HEK293 (cell line): ENCODE measurements around the gene FGB.
A peak's percentile ranks its signal among the peaks of the same experiment; 100 is the strongest.

Source experiments
- CTCF ChIA-PET: fragments of 350-600 bp; formaldehyde crosslinking; extraction: SDS; loops from one replicate; lab custom pipeline; 2021; ENCODE audit warnings: antibody characterized with exemption; lab: Yijun Ruan, JAX
- POLR2A ChIA-PET: fragments of 300-600 bp; formaldehyde crosslinking; extraction: SDS; loops from one replicate; lab custom pipeline; 2020; ENCODE audit warnings: antibody characterized with exemption, inconsistent platforms; lab: Yijun Ruan, JAX
- H3K27ac ChIP-seq: fragments of 200-500 bp; sonication (Bioruptor generic); 2 replicates; pipeline ENCODE4 v1.5.1; 2014; ENCODE audit warnings: low read depth, low read length, control low read depth, inconsistent platforms; ENCODE audit errors: extremely low read depth
- H3K36me3 ChIP-seq, 2 experiments: fragments of 200-500 bp in 1 of 2; sonication (Bioruptor generic) in 1 of 2; 1 replicate in 1 of 2; 2 replicates in 1 of 2; pipeline ENCODE4 v1.5.1; 2014 to 2017; ENCODE audit warnings: inconsistent platforms in 2 of 2, low read length in 2 of 2; ENCODE audit not compliant: control insufficient read depth in 2 of 2, insufficient read depth in 1 of 2
- H3K4me1 ChIP-seq: fragments of 200-500 bp; sonication (Bioruptor generic); 2 replicates; pipeline ENCODE4 v1.5.1; 2014; ENCODE audit warnings: mild to moderate bottlenecking, low read length, inconsistent platforms; ENCODE audit not compliant: control insufficient read depth, insufficient read depth
- H3K4me3 ChIP-seq: 2 replicates; pipeline ENCODE4 v1.5.1; 2011; ENCODE audit warnings: low read depth, mild to moderate bottlenecking, control low read depth, low read length, moderate library complexity
- H3K9me3 ChIP-seq: fragments of 200-500 bp; sonication (Bioruptor generic); 2 replicates; pipeline ENCODE4 v1.5.1; 2014; ENCODE audit warnings: low read depth, low read length, inconsistent platforms; ENCODE audit not compliant: control insufficient read depth, insufficient read depth
- MZF1 ChIP-seq: fragments of 450-650 bp; formaldehyde crosslinking; IDR thresholded peaks from 2 replicates; pipeline ENCODE4 v1.5.1; 2017; ENCODE audit warnings: missing biosample characterization, missing genetic modification characterization, borderline replicate concordance
- RBAK ChIP-seq: fragments of 450-650 bp; formaldehyde crosslinking; IDR thresholded peaks from 2 replicates; pipeline ENCODE4 v1.5.1; 2016; ENCODE audit warnings: missing biosample characterization, missing genetic modification characterization
- ZNF10 ChIP-seq: fragments of 450-650 bp; formaldehyde crosslinking; IDR thresholded peaks from 2 replicates; pipeline ENCODE4 v1.5.1; 2017; ENCODE audit warnings: missing biosample characterization, missing genetic modification characterization
- ZNF341 ChIP-seq: fragments of 450-650 bp; formaldehyde crosslinking; IDR thresholded peaks from 2 replicates; pipeline ENCODE4; 2016; ENCODE audit warnings: low read depth, missing biosample characterization, missing genetic modification characterization
- ZNF560 ChIP-seq: fragments of 450-650 bp; formaldehyde crosslinking; IDR thresholded peaks from 2 replicates; pipeline ENCODE4 v1.5.1; 2017; ENCODE audit warnings: missing biosample characterization, missing genetic modification characterization, borderline replicate concordance
- ZNF621 ChIP-seq: fragments of 450-650 bp; formaldehyde crosslinking; IDR thresholded peaks from 2 replicates; pipeline ENCODE4 v1.5.1; 2017; ENCODE audit warnings: missing biosample characterization, missing genetic modification characterization
- ZNF654 ChIP-seq: fragments of 450-650 bp; formaldehyde crosslinking; IDR thresholded peaks from 2 replicates; pipeline ENCODE4 v1.5.1; 2016; ENCODE audit warnings: low read depth, missing biosample characterization, missing genetic modification characterization
- ZSCAN16 ChIP-seq: fragments of 450-650 bp; formaldehyde crosslinking; IDR thresholded peaks from 2 replicates; pipeline ENCODE4 v1.5.1; 2016; ENCODE audit warnings: missing biosample characterization, missing genetic modification characterization
- TF ChIP-seq, protein P1 (sequence below): fragments of 450-650 bp; formaldehyde crosslinking; IDR thresholded peaks from 2 replicates; pipeline ENCODE4 v1.5.1; 2017; ENCODE audit warnings: missing biosample characterization, missing genetic modification characterization
- TF ChIP-seq, protein P2 (sequence below): fragments of 450-650 bp; formaldehyde crosslinking; IDR thresholded peaks from 2 replicates; pipeline ENCODE4 v1.5.1; 2016; ENCODE audit warnings: missing biosample characterization, missing genetic modification characterization
- TF ChIP-seq, protein P3 (sequence below): fragments of 450-650 bp; formaldehyde crosslinking; IDR thresholded peaks from 2 replicates; pipeline ENCODE4 v1.5.1; 2016; ENCODE audit warnings: missing biosample characterization, missing genetic modification characterization
- TF ChIP-seq, protein P4 (sequence below): fragments of 450-650 bp; formaldehyde crosslinking; conservative IDR thresholded peaks from 2 replicates; pipeline ENCODE4 v1.5.1; 2016; ENCODE audit warnings: low read depth, missing biosample characterization, missing genetic modification characterization
- TF ChIP-seq, protein P5 (sequence below): fragments of 450-650 bp; formaldehyde crosslinking; IDR thresholded peaks from 2 replicates; pipeline ENCODE4 v1.5.1; 2016; ENCODE audit warnings: missing biosample characterization, missing genetic modification characterization
- TF ChIP-seq, protein P6 (sequence below): fragments of 450-650 bp; formaldehyde crosslinking; IDR thresholded peaks from 2 replicates; pipeline ENCODE4 v1.5.1; 2017; ENCODE audit warnings: missing biosample characterization, missing genetic modification characterization

Gene FGB

DNA sequence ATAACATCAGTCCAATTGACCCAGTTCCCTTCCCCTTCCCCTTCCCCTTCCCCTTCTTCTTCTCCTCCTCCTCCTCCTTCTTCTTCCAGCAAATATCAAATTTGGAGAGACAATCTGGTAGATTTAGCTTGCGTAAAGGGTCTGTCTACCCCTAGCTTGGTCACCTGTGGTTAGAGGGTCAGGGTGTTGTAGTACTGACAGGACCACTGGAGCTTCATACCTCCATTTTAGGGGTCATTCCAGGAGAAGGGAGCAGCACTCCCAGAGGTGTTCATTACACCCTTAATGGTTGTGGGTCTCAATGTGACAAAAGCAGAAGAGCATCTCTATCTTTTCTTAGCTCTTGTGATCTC is 3.7 kb upstream of the FGB start (continued):
- TF ChIP-seq, protein P1, sequence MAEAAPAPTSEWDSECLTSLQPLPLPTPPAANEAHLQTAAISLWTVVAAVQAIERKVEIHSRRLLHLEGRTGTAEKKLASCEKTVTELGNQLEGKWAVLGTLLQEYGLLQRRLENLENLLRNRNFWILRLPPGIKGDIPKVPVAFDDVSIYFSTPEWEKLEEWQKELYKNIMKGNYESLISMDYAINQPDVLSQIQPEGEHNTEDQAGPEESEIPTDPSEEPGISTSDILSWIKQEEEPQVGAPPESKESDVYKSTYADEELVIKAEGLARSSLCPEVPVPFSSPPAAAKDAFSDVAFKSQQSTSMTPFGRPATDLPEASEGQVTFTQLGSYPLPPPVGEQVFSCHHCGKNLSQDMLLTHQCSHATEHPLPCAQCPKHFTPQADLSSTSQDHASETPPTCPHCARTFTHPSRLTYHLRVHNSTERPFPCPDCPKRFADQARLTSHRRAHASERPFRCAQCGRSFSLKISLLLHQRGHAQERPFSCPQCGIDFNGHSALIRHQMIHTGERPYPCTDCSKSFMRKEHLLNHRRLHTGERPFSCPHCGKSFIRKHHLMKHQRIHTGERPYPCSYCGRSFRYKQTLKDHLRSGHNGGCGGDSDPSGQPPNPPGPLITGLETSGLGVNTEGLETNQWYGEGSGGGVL (tag by site-specific recombination) = no peak
- TF ChIP-seq, protein P2, sequence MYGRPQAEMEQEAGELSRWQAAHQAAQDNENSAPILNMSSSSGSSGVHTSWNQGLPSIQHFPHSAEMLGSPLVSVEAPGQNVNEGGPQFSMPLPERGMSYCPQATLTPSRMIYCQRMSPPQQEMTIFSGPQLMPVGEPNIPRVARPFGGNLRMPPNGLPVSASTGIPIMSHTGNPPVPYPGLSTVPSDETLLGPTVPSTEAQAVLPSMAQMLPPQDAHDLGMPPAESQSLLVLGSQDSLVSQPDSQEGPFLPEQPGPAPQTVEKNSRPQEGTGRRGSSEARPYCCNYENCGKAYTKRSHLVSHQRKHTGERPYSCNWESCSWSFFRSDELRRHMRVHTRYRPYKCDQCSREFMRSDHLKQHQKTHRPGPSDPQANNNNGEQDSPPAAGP (tag by site-specific recombination) = no peak
- TF ChIP-seq, all 188 proteins: peak for 0

DNA sequence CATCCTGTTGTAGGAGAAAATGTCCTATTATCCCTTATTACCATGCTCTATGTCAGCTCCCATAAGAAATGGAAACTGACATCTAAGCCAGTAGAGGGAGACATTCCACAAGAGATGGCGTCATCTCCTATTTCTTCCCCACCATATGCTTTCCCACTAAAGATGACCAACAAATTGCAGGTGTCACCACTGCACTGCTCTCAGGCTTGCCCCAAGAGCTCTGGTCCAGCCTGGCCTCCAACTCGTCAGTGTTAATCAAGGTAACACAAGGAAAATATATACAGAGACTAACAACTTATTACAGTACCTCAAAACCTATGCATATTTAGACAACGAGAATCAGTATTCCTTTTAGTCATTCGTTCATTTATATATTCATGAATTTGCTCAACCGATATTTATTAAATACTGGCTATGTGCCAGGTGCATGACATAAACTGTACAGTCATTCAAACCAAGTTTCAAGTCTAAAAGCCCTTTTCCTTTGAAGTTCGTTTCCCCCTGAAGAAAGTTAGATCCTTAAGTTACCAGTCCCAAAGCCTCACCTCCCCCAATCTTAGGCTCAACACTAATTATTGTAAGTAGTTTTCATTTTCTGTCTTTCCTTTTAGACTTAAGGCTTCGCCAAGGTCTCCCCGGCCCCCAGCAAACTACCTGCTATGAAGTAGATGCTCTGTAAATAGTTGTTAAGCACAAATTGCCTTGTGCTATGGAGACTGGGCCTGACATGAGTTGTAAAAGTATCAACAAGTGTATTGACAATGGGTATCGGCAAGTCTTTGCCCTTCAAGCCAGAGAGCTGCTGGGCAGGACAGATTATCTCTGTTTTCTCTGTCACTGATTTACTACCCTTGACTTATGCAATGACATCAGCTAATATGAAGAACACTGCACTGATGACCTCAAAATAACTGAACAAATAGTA is 3.1 kb upstream of the FGB start:
- POLR2A ChIA-PET = interaction anchor here (0.7 to 1.1 kb wide), 2 partner anchors 10 to 59 kb away, joined by 3 to 4 read pairs; partner anchors contain the start of gene PLRG1

DNA sequence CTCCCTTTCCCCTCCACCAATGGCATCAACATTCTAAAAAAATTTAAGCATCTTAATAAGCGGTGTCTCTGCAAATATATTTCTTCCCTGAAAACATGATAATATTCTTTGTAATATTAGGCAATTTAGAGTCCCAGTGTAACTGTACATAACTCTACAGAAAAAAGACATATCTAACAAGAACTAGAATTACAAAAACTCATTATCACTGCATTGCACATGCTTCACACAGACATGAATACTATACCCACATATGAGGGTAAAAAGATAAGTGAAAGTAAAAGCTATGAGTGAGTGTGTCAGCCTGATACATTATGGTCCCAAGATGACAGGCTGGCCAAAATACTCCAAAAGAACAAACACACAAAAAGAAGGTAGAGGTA is 2.4 kb upstream of the FGB start:
- POLR2A ChIA-PET = no interaction called here
- CTCF ChIA-PET = interaction anchor here (2.4 to 15.4 kb wide), 2 partner anchors 35 to 56 kb away, joined by 7 to 429 read pairs; partner anchors contain the start of gene FGG
- no peak overlapping the region for H3K27ac ChIP-seq
- no peaks in the 10 kb centered on the region for H3K9me3 ChIP-seq
- H3K36me3 ChIP-seq = no peaks in the 10 kb centered on the region
- no peak overlapping the region for H3K4me3 ChIP-seq
- no peaks in the 10 kb centered on the region for H3K4me1 ChIP-seq
- TF ChIP-seq ZSCAN16 (tag by site-specific recombination) (no peak), ZNF621 (tag by site-specific recombination) (no peak), RBAK (tag by site-specific recombination) (no peak), ZNF560 (tag by site-specific recombination) (no peak), MZF1 (no peak), ZNF341 (tag by site-specific recombination) (no peak)
- TF ChIP-seq, protein P3, sequence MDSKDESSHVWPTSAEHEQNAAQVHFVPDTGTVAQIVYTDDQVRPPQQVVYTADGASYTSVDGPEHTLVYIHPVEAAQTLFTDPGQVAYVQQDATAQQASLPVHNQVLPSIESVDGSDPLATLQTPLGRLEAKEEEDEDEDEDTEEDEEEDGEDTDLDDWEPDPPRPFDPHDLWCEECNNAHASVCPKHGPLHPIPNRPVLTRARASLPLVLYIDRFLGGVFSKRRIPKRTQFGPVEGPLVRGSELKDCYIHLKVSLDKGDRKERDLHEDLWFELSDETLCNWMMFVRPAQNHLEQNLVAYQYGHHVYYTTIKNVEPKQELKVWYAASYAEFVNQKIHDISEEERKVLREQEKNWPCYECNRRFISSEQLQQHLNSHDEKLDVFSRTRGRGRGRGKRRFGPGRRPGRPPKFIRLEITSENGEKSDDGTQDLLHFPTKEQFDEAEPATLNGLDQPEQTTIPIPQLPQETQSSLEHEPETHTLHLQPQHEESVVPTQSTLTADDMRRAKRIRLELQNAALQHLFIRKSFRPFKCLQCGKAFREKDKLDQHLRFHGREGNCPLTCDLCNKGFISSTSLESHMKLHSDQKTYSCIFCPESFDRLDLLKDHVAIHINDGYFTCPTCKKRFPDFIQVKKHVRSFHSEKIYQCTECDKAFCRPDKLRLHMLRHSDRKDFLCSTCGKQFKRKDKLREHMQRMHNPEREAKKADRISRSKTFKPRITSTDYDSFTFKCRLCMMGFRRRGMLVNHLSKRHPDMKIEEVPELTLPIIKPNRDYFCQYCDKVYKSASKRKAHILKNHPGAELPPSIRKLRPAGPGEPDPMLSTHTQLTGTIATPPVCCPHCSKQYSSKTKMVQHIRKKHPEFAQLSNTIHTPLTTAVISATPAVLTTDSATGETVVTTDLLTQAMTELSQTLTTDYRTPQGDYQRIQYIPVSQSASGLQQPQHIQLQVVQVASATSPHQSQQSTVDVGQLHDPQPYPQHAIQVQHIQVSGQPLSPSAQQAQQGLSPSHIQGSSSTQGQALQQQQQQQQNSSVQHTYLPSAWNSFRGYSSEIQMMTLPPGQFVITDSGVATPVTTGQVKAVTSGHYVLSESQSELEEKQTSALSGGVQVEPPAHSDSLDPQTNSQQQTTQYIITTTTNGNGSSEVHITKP (tag by site-specific recombination) = no peak
- TF ChIP-seq, protein P4, sequence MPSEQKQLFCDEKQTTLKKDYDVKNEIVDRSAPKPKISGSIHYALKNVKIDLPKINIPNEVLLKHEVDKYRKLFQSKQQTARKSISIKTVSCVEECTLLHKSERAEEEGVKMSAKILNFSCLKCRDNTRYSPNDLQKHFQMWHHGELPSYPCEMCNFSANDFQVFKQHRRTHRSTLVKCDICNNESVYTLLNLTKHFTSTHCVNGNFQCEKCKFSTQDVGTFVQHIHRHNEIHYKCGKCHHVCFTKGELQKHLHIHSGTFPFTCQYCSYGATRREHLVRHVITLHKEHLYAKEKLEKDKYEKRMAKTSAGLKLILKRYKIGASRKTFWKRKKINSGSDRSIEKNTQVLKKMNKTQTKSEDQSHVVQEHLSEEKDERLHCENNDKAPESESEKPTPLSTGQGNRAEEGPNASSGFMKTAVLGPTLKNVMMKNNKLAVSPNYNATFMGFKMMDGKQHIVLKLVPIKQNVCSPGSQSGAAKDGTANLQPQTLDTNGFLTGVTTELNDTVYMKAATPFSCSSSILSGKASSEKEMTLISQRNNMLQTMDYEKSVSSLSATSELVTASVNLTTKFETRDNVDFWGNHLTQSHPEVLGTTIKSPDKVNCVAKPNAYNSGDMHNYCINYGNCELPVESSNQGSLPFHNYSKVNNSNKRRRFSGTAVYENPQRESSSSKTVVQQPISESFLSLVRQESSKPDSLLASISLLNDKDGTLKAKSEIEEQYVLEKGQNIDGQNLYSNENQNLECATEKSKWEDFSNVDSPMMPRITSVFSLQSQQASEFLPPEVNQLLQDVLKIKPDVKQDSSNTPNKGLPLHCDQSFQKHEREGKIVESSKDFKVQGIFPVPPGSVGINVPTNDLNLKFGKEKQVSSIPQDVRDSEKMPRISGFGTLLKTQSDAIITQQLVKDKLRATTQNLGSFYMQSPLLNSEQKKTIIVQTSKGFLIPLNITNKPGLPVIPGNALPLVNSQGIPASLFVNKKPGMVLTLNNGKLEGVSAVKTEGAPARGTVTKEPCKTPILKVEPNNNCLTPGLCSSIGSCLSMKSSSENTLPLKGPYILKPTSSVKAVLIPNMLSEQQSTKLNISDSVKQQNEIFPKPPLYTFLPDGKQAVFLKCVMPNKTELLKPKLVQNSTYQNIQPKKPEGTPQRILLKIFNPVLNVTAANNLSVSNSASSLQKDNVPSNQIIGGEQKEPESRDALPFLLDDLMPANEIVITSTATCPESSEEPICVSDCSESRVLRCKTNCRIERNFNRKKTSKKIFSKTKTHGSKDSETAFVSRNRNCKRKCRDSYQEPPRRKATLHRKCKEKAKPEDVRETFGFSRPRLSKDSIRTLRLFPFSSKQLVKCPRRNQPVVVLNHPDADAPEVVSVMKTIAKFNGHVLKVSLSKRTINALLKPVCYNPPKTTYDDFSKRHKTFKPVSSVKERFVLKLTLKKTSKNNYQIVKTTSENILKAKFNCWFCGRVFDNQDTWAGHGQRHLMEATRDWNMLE = no peak
- TF ChIP-seq, protein P5, sequence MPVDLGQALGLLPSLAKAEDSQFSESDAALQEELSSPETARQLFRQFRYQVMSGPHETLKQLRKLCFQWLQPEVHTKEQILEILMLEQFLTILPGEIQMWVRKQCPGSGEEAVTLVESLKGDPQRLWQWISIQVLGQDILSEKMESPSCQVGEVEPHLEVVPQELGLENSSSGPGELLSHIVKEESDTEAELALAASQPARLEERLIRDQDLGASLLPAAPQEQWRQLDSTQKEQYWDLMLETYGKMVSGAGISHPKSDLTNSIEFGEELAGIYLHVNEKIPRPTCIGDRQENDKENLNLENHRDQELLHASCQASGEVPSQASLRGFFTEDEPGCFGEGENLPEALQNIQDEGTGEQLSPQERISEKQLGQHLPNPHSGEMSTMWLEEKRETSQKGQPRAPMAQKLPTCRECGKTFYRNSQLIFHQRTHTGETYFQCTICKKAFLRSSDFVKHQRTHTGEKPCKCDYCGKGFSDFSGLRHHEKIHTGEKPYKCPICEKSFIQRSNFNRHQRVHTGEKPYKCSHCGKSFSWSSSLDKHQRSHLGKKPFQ (tag by site-specific recombination) = no peak

More for the DNA sequence above, 3.1 kb upstream of the FGB start:
- Histone ChIP-seq H3K4me3 (no peak overlapping the region), H3K27ac (no peak overlapping the region)
- CTCF ChIA-PET = interaction anchor here (0.6 to 15.4 kb wide), 15 partner anchors 9 to 927 kb away, joined by 3 to 429 read pairs (median 4); partner anchors contain the start of genes FGG and PLRG1
- TF ChIP-seq, protein P6, sequence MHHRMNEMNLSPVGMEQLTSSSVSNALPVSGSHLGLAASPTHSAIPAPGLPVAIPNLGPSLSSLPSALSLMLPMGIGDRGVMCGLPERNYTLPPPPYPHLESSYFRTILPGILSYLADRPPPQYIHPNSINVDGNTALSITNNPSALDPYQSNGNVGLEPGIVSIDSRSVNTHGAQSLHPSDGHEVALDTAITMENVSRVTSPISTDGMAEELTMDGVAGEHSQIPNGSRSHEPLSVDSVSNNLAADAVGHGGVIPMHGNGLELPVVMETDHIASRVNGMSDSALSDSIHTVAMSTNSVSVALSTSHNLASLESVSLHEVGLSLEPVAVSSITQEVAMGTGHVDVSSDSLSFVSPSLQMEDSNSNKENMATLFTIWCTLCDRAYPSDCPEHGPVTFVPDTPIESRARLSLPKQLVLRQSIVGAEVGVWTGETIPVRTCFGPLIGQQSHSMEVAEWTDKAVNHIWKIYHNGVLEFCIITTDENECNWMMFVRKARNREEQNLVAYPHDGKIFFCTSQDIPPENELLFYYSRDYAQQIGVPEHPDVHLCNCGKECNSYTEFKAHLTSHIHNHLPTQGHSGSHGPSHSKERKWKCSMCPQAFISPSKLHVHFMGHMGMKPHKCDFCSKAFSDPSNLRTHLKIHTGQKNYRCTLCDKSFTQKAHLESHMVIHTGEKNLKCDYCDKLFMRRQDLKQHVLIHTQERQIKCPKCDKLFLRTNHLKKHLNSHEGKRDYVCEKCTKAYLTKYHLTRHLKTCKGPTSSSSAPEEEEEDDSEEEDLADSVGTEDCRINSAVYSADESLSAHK (tag by site-specific recombination) = no peak
- TF ChIP-seq ZNF654 (tag by site-specific recombination) (peak; percentile 79), ZNF10 (no peak)
- TF ChIP-seq, all 188 proteins: peak for 1
- no peaks in the 10 kb centered on the region for H3K4me1 ChIP-seq
- H3K36me3 ChIP-seq = no peaks in the 10 kb centered on the region
- no peaks in the 10 kb centered on the region for H3K9me3 ChIP-seq
